ENCODE measurements around the gene NPAS2. TPM values are rescaled to one million over a fixed set of nuclear protein-coding genes. Genes with fewer than 3 reads are reported as not detected.

Gene NPAS2
- total and polyA plus RNA-seq, 2 of the 8 experiments (the other 6 are each of a cell fraction or from before 2014, with no cell fraction given), result 1.8 to 1.9 TPM

DNA sequence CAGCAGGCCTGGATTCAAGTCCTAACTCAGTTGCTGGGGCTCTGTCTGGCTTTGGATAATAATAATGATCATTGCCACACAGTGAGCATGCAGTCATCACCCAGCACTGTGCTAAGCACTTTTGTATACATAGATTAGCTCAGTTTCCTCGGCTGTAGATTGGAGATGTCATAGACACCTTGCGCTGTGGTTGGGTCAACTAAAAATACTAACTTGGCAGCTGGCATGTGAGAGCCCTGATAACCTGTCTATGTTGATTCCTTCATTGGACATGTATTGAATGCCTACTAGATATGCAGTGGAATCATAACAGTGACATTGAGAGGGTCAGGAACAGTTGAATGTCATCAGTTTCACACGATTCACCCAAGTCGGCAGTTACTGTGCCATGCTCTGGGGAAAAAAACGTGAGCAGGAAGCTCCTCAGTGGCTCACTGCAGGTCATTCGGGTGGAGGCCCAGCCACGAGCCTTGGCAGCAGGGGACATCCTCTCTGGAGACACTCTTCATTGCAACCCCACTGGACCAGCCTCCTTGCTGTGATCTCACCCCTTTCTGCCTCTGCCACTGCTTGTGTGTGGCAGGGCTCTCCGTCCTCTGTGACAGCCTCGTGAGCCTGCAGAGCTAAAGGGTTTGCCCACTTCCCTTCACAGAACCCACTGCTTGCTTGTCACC is 85.3 kb downstream of the NPAS2 start:
- H3K36me3 ChIP-seq (ENCODE audit: control insufficient read depth in 2 of 4, insufficient read depth in 4 of 4, low read length in 3 of 4), result no peaks in the 10 kb centered on the region
- H2BK5ac ChIP-seq (ENCODE audit: low read depth, low read length), result no peak overlapping the region
- no peak overlapping the region for H3K56ac ChIP-seq (replicated peaks; ENCODE audit: insufficient read length, low read depth, low read length)
- H3K18ac ChIP-seq (ENCODE audit: extremely low read depth, low read length), result no peak overlapping the region
- no peaks in the 10 kb centered on the region for H3K4me1 ChIP-seq (replicated peaks in 1 of 4; ENCODE audit: control insufficient read depth in 3 of 4, insufficient read depth in 4 of 4, low read length in 3 of 4)
- 81% methylated on average over 9 of the region's 9 CpGs; no CpG with 5 or more reads in 1 of the 2 experiments for WGBS, 2 experiments (ENCODE audit: extremely low coverage in 1 of 2, insufficient coverage in 1 of 2, insufficient read length in 1 of 2, insufficient replicate concordance in 2 of 2, low coverage in 1 of 2, low lambda C conversion rate in 2 of 2, missing lambda C conversion rate in 1 of 2)
- POLR2A ChIA-PET (ENCODE audit: partially characterized antibody), result interaction anchor here (1.4 kb wide), 2 partner anchors 19 to 97 kb away, joined by 3 to 5 read pairs; partner anchors contain the start of gene RPL31
- H2BK15ac ChIP-seq (ENCODE audit: low read length), result no peak overlapping the region
- H4K20me1 ChIP-seq (replicated peaks in 1 of 2; ENCODE audit: control insufficient read depth in 1 of 2, insufficient read depth in 2 of 2, low read length in 2 of 2), result no peaks in the 10 kb centered on the region
- H3K79me2 ChIP-seq (ENCODE audit: control insufficient read depth in 1 of 2, insufficient read depth in 2 of 2, low read length in 2 of 2), result no peaks in the 10 kb centered on the region
- DNase-seq (ENCODE audit: low read depth in 1 of 2, low spot score in 2 of 2), result no peak
- H3K23me2 ChIP-seq (ENCODE audit: low read depth, low read length), result no peaks in the 10 kb centered on the region
- no peak overlapping the region for H4K91ac ChIP-seq (replicated peaks; ENCODE audit: insufficient read length, low read length)
- no peak overlapping the region for H3K14ac ChIP-seq (ENCODE audit: insufficient read length)
- no peak overlapping the region for H3K23ac ChIP-seq (ENCODE audit: insufficient read length)
- H3K9ac ChIP-seq (replicated peaks in 1 of 4; ENCODE audit: extremely low read depth in 1 of 4, low read depth in 3 of 4, low read length in 3 of 4), result no peak overlapping the region
- H3K4me3 ChIP-seq (ENCODE audit: extremely low read depth in 1 of 4, insufficient read depth in 2 of 4, low read depth in 3 of 4, low read length in 4 of 4), result no peak overlapping the region
- no peak for FAIRE-seq
- no peak overlapping the region for H2BK12ac ChIP-seq (ENCODE audit: low read depth, low read length)
- no peak overlapping the region for H4K5ac ChIP-seq (ENCODE audit: insufficient read length, low read depth, low read length)
- H3K9me3 ChIP-seq (ENCODE audit: insufficient read depth in 2 of 2, low read depth in 1 of 2, low read length in 1 of 2), result no peaks in the 10 kb centered on the region
- H2AK5ac ChIP-seq (ENCODE audit: low read depth, low read length), result no peak overlapping the region
- H2AFZ ChIP-seq (ENCODE audit: low read length), result no peak overlapping the region
- CTCF ChIA-PET (ENCODE audit: partially characterized antibody), result interaction anchor here (0.6 to 6.3 kb wide), 6 partner anchors 10 to 175 kb away, joined by 3 to 50 read pairs (median 4); no protein-coding TSS in a partner anchor
- H3K4ac ChIP-seq (replicated peaks; ENCODE audit: insufficient read length, low read depth, low read length), result no peak overlapping the region
- no peaks in the 10 kb centered on the region for H3K79me1 ChIP-seq (ENCODE audit: low read depth, low read length)
- no peak overlapping the region for H3K27ac ChIP-seq (ENCODE audit: low read depth, low read length)
- H3K27me3 ChIP-seq (replicated peaks in 1 of 4; ENCODE audit: control insufficient read depth in 3 of 4, extremely low read depth in 1 of 4, insufficient read depth in 3 of 4, low read length in 3 of 4), result no peaks in the 10 kb centered on the region
- no peak overlapping the region for H3K4me2 ChIP-seq (ENCODE audit: insufficient read depth in 1 of 2, low read depth in 2 of 2, low read length in 2 of 2)
- no peak overlapping the region for H2BK20ac ChIP-seq (ENCODE audit: low read length)
- H4K8ac ChIP-seq (ENCODE audit: extremely low read depth, insufficient read depth, low read length), result no peak overlapping the region
- H2BK120ac ChIP-seq (replicated peaks; ENCODE audit: low read depth, low read length), result no peak overlapping the region
- TF ChIP-seq, protein P1, sequence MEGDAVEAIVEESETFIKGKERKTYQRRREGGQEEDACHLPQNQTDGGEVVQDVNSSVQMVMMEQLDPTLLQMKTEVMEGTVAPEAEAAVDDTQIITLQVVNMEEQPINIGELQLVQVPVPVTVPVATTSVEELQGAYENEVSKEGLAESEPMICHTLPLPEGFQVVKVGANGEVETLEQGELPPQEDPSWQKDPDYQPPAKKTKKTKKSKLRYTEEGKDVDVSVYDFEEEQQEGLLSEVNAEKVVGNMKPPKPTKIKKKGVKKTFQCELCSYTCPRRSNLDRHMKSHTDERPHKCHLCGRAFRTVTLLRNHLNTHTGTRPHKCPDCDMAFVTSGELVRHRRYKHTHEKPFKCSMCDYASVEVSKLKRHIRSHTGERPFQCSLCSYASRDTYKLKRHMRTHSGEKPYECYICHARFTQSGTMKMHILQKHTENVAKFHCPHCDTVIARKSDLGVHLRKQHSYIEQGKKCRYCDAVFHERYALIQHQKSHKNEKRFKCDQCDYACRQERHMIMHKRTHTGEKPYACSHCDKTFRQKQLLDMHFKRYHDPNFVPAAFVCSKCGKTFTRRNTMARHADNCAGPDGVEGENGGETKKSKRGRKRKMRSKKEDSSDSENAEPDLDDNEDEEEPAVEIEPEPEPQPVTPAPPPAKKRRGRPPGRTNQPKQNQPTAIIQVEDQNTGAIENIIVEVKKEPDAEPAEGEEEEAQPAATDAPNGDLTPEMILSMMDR (IDR thresholded peaks at IDR 0.05; ENCODE audit: control extremely low read depth in 1 of 3, insufficient read depth in 1 of 3, low read depth in 1 of 3, low read length in 3 of 3), result no peak
- TF ChIP-seq TBP (IDR thresholded peaks at IDR 0.05; ENCODE audit: low read depth, low read length), result no peak
- no peak for TF ChIP-seq RNF2 (IDR thresholded peaks at IDR 0.05; ENCODE audit: borderline replicate concordance, low read depth, low read length, missing control alignments, poor library complexity, severe bottlenecking)
- TF ChIP-seq CBX8 (IDR thresholded peaks at IDR 0.05; ENCODE audit: borderline replicate concordance, low read depth, low read length), result no peak
- no peak for TF ChIP-seq YY1 (IDR thresholded peaks at IDR 0.05; ENCODE audit: low read depth, low read length)
- no peak for TF ChIP-seq RXRA (IDR thresholded peaks at IDR 0.05; ENCODE audit: insufficient read depth, low read depth, low read length)
- no peak for TF ChIP-seq TCF12 (IDR thresholded peaks at IDR 0.05; ENCODE audit: low read depth, low read length)
- no peak for TF ChIP-seq TAF1 (IDR thresholded peaks at IDR 0.05; ENCODE audit: low read depth, low read length)
- no peak for TF ChIP-seq SRF (IDR thresholded peaks at IDR 0.05; ENCODE audit: low read depth, low read length)
- TF ChIP-seq GABPA (IDR thresholded peaks at IDR 0.05; ENCODE audit: borderline replicate concordance, insufficient read depth, low read length), result no peak

Data from H1 (cell line).